Measurements from ENCODE around the gene SLC6A6. TPM values are rescaled to one million over a fixed set of nuclear protein-coding genes. Genes with fewer than 3 reads are reported as not detected.

Gene SLC6A6
- total RNA-seq, 1 experiment from 2014 or later: 72.6 TPM

GRCh38 chr3:14481018-14481645 lies 78.7 kb downstream of the SLC6A6 start:
- Histone ChIP-seq H2AK5ac (ENCODE audit: insufficient read length, low read length) (no peak overlapping the region), H3K14ac (ENCODE audit: insufficient read depth, low read length) (no peak overlapping the region; the same call in 1 of the 2 replicates), H3K9me3 (ENCODE audit: control insufficient read depth, low read depth, low read length) (no peaks in the 10 kb centered on the region), H2BK120ac (ENCODE audit: low read depth, low read length, poor library complexity, severe bottlenecking) (no peak overlapping the region), H3K27ac (ENCODE audit: insufficient read length, low read depth, low read length) (no peak overlapping the region), H3K79me2 (ENCODE audit: insufficient read depth, low read length) (no peaks in the 10 kb centered on the region), H3K23me2 (ENCODE audit: insufficient read length, low read depth, low read length, poor library complexity, severe bottlenecking) (no peaks in the 10 kb centered on the region), H3K4me1 (ENCODE audit: insufficient read depth, low read length) (no peaks in the 10 kb centered on the region), H3K18ac (ENCODE audit: insufficient read length, low read depth, low read length) (no peak overlapping the region), H3K23ac (ENCODE audit: insufficient read length, low read depth, low read length) (no peak overlapping the region), H2BK12ac (ENCODE audit: insufficient read length, low read depth, low read length) (no peak overlapping the region), H3T11ph (ENCODE audit: low read length) (no peak overlapping the region), H2AFZ (ENCODE audit: low read length) (no peak overlapping the region), H3K27me3 (ENCODE audit: insufficient read depth, low read length) (no peaks in the 10 kb centered on the region), H3K9ac (ENCODE audit: extremely low read depth, insufficient read length, low read length) (no peak overlapping the region), H4K5ac (ENCODE audit: insufficient read length, low read depth, low read length) (no peak overlapping the region), H3K4ac (ENCODE audit: low read depth, low read length) (no peak overlapping the region), H4K20me1 (ENCODE audit: control insufficient read depth, insufficient read depth, insufficient read length) (no peaks in the 10 kb centered on the region), H3K79me1 (ENCODE audit: insufficient read depth, low read depth, low read length, poor library complexity, severe bottlenecking) (no peaks in the 10 kb centered on the region), H3K56ac (ENCODE audit: insufficient read length, low read depth, low read length) (no peak overlapping the region), H3K4me2 (ENCODE audit: insufficient read depth, insufficient read length, low read length) (no peak overlapping the region), H2BK20ac (ENCODE audit: low read depth, low read length, poor library complexity, severe bottlenecking) (no peak overlapping the region), H2BK15ac (ENCODE audit: low read depth, low read length) (no peak overlapping the region), H4K91ac (ENCODE audit: insufficient read length, low read depth, low read length) (no peak overlapping the region), H4K8ac (replicated peaks; ENCODE audit: insufficient read length, low read depth, low read length) (no peak overlapping the region), H2BK5ac (ENCODE audit: insufficient read length, low read length) (no peak overlapping the region)
- TF ChIP-seq CTCF (conservative IDR thresholded peaks at IDR 0.05): no peak
- no peaks in the 10 kb centered on the region; a peak in 1 of 5 replicates for H3K9me3 Mint-ChIP-seq
- H3K27ac Mint-ChIP-seq: peak overlapping the region in 2 of 3 experiments; percentile 59 to 71; a peak in 4 of 7 replicates
- H3K4me1 Mint-ChIP-seq: peaks cover 14 to 19% of the 10 kb centered on the region in 2 experiments
- H3K27me3 Mint-ChIP-seq (ENCODE audit: low read depth): no peaks in the 10 kb centered on the region
- peaks cover 52 to 90% (median 62%) of the 10 kb centered on the region in 3 experiments for H3K36me3 Mint-ChIP-seq (ENCODE audit: insufficient read depth in 1 of 3, low read depth in 3 of 3)
- WGBS (ENCODE audit: extremely low coverage, insufficient read length, low lambda C conversion rate): no CpG with 5 or more reads among the region's 10 CpGs
- no peak for DNase-seq
- no peak overlapping the region for H3K4me3 Mint-ChIP-seq

All from H9 (cell line).